H9 (cell line): ENCODE data around the gene AP3B2. TPM values are rescaled to one million over a fixed set of nuclear protein-coding genes. Genes with fewer than 3 reads are reported as not detected.

Experiments
- DNase-seq: peaks from one replicate; pipeline ENCODE4 v3.0.0-alpha.2; 2017
- H2AFZ ChIP-seq: one replicate; pipeline ENCODE4 v1.6.1; 2013; ENCODE audit warnings: mild to moderate bottlenecking, low read length, control low read depth, moderate library complexity
- H2AK5ac ChIP-seq: 2 replicates; pipeline ENCODE4 v1.6.1; 2013; ENCODE audit warnings: low read length, control low read depth, mixed read lengths; ENCODE audit not compliant: insufficient read length
- H2BK120ac ChIP-seq: one replicate; pipeline ENCODE4 v1.6.1; 2013; ENCODE audit warnings: low read depth, mild to moderate bottlenecking, low read length, control low read depth, inconsistent platforms; ENCODE audit not compliant: poor library complexity, severe bottlenecking
- H2BK12ac ChIP-seq: 2 replicates; pipeline ENCODE4 v1.6.1; 2013; ENCODE audit warnings: low read length, control low read depth, mixed read lengths, low read depth; ENCODE audit not compliant: insufficient read length
- H2BK15ac ChIP-seq: 2 replicates; pipeline ENCODE4 v1.6.1; 2013; ENCODE audit warnings: low read depth, low read length, control low read depth
- H2BK20ac ChIP-seq: one replicate; pipeline ENCODE4 v1.6.1; 2013; ENCODE audit warnings: low read depth, mild to moderate bottlenecking, low read length, control low read depth, inconsistent platforms; ENCODE audit not compliant: poor library complexity, severe bottlenecking
- H2BK5ac ChIP-seq: 2 replicates; pipeline ENCODE4 v1.6.1; 2013; ENCODE audit warnings: low read length, control low read depth, mixed read lengths; ENCODE audit not compliant: insufficient read length
- H3K14ac ChIP-seq: 2 replicates; pipeline ENCODE4 v1.6.1; 2013; ENCODE audit warnings: low read length, control low read depth; ENCODE audit not compliant: insufficient read depth
- H3K18ac ChIP-seq: 2 replicates; pipeline ENCODE4 v1.6.1; 2013; ENCODE audit warnings: low read depth, mild to moderate bottlenecking, mixed read lengths, low read length, control low read depth; ENCODE audit not compliant: insufficient read length
- H3K23ac ChIP-seq: 2 replicates; pipeline ENCODE4 v1.6.1; 2013; ENCODE audit warnings: low read length, control low read depth, mixed read lengths, low read depth; ENCODE audit not compliant: insufficient read length
- H3K23me2 ChIP-seq: 2 replicates; pipeline ENCODE4 v1.6.1; 2013; ENCODE audit warnings: low read depth, mild to moderate bottlenecking, mixed read lengths, low read length, control low read depth; ENCODE audit not compliant: insufficient read length, poor library complexity, severe bottlenecking
- H3K27ac ChIP-seq: 2 replicates; pipeline ENCODE4 v1.5.1; 2013; ENCODE audit warnings: low read length, control low read depth, mixed read lengths, low read depth; ENCODE audit not compliant: insufficient read length
- H3K27me3 ChIP-seq: 2 replicates; pipeline ENCODE4 v1.6.1; 2013; ENCODE audit warnings: low read length, control low read depth, inconsistent platforms; ENCODE audit not compliant: insufficient read depth
- H3K4ac ChIP-seq: 2 replicates; pipeline ENCODE4 v1.6.1; 2013; ENCODE audit warnings: low read depth, mild to moderate bottlenecking, control low read depth, inconsistent platforms, low read length, moderate library complexity
- H3K4me1 ChIP-seq: 2 replicates; pipeline ENCODE4 v1.6.1; 2013; ENCODE audit warnings: low read length, control low read depth, inconsistent platforms; ENCODE audit not compliant: insufficient read depth
- H3K4me2 ChIP-seq: 2 replicates; pipeline ENCODE4 v1.6.1; 2013; ENCODE audit warnings: low read length, control low read depth, mixed read lengths; ENCODE audit not compliant: insufficient read length, insufficient read depth
- H3K56ac ChIP-seq: 2 replicates; pipeline ENCODE4 v1.6.1; 2013; ENCODE audit warnings: low read depth, mild to moderate bottlenecking, mixed read lengths, low read length, control low read depth; ENCODE audit not compliant: insufficient read length
- H3K79me1 ChIP-seq: 2 replicates; pipeline ENCODE4 v1.6.1; 2013; ENCODE audit warnings: low read depth, mild to moderate bottlenecking, moderate library complexity, low read length, control low read depth, inconsistent platforms; ENCODE audit not compliant: insufficient read depth, poor library complexity, severe bottlenecking
- H3K79me2 ChIP-seq: 2 replicates; pipeline ENCODE4 v1.6.1; 2013; ENCODE audit warnings: low read length, control low read depth, inconsistent platforms; ENCODE audit not compliant: insufficient read depth
- H3K9ac ChIP-seq: 2 replicates; pipeline ENCODE4 v1.6.1; 2013; ENCODE audit warnings: low read length, control low read depth, mixed read lengths; ENCODE audit not compliant: insufficient read length; ENCODE audit errors: extremely low read depth
- H3K9me3 ChIP-seq: one replicate; pipeline ENCODE4 v1.6.1; 2013; ENCODE audit warnings: low read depth, low read length, inconsistent platforms; ENCODE audit not compliant: control insufficient read depth
- H3T11ph ChIP-seq: one replicate; pipeline ENCODE4 v1.6.1; 2013; ENCODE audit warnings: mild to moderate bottlenecking, low read length, control low read depth, inconsistent platforms
- H4K20me1 ChIP-seq: one replicate; pipeline ENCODE4 v1.6.1; 2013; ENCODE audit not compliant: control insufficient read depth, insufficient read length, insufficient read depth
- H4K5ac ChIP-seq: 2 replicates; pipeline ENCODE4 v1.6.1; 2013; ENCODE audit warnings: low read depth, mild to moderate bottlenecking, mixed read lengths, low read length, control low read depth; ENCODE audit not compliant: insufficient read length
- H4K8ac ChIP-seq: replicated peaks from 2 replicates; pipeline ENCODE4 v1.6.1; 2013; ENCODE audit warnings: low read length, control low read depth, mixed read lengths, low read depth; ENCODE audit not compliant: insufficient read length
- H4K91ac ChIP-seq: 2 replicates; pipeline ENCODE4 v1.6.1; 2013; ENCODE audit warnings: low read depth, mild to moderate bottlenecking, moderate library complexity, mixed read lengths, low read length, control low read depth; ENCODE audit not compliant: insufficient read length
- H3K27ac Mint-ChIP-seq, 3 experiments: 2 replicates in 2 of 3; 3 replicates in 1 of 3; pipeline ENCODE4 v1.8.0; 2020 to 2021; ENCODE audit warnings: mixed read lengths in 3 of 3, mild to moderate bottlenecking in 1 of 3, moderate library complexity in 1 of 3
- H3K27me3 Mint-ChIP-seq: 2 replicates; pipeline ENCODE4 v1.8.0; 2021; ENCODE audit warnings: low read depth, mild to moderate bottlenecking, moderate library complexity, mixed read lengths
- H3K36me3 Mint-ChIP-seq, 3 experiments: 2 replicates in 2 of 3; 3 replicates in 1 of 3; pipeline ENCODE4 v1.8.0; 2020 to 2021; ENCODE audit warnings: low read depth in 3 of 3, mixed read lengths in 3 of 3; ENCODE audit not compliant: insufficient read depth in 1 of 3
- H3K4me1 Mint-ChIP-seq, 2 experiments: 2 replicates each; pipeline ENCODE4 v1.8.0; 2020; ENCODE audit warnings: mixed read lengths in 2 of 2
- H3K4me3 Mint-ChIP-seq, 2 experiments: 2 replicates in 1 of 2; 3 replicates in 1 of 2; pipeline ENCODE4 v1.8.0; 2020 to 2021; ENCODE audit warnings: mild to moderate bottlenecking in 2 of 2, mixed read lengths in 2 of 2, moderate library complexity in 1 of 2
- H3K9me3 Mint-ChIP-seq, 2 experiments: 2 replicates in 1 of 2; 3 replicates in 1 of 2; pipeline ENCODE4 v1.8.0; 2020; ENCODE audit warnings: mild to moderate bottlenecking in 2 of 2, mixed read lengths in 2 of 2, moderate library complexity in 1 of 2
- WGBS: extraction: QIAGEN DNeasy Blood & Tissue Kit; methylation state at CpG from one replicate; pipeline ENCODE4 v1.1.7; 2013; ENCODE audit warnings: missing lambda C conversion rate, low lambda C conversion rate, mixed read lengths; ENCODE audit not compliant: insufficient read length; ENCODE audit errors: extremely low coverage; 5-methylcytosine and 5-hydroxymethylcytosine counted together
- total RNA-seq: library from RNA; stranded (reverse); gene quantifications from 2 replicates; pipeline ENCODE4 v1.2.1, GENCODE V29; 2021
- TF ChIP-seq, protein P1 (sequence below): fragments of 200-600 bp; sonication (generic); conservative IDR thresholded peaks from 3 replicates; pipeline ENCODE4 v1.8.0; 2021; ENCODE audit warnings: antibody characterized with exemption, mild to moderate bottlenecking

Gene AP3B2
- total RNA-seq, 1 experiment from 2014 or later, result 10.6 TPM

DNA sequence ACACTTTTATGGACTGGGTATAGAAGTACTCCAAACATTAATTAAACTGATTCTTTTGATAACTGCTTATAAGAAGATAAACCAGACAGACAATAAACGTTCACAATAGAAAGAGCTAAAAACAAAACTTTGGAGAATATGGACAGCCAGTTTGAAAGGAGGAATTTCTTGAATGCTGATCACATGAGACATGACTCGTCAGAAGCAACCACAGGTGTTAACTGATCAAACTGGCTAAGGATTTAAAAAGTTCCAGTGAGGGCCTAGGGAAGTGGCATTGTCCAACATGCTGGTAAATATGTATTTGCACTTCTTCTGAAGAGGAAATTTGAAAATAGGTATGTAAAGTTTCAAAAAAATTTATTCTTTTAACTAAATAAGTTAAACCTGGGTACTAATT is 29.4 kb upstream of the AP3B2 start:
- Mint-ChIP-seq H3K9me3 (no peaks in the 10 kb centered on the region), H3K4me1 (no peaks in the 10 kb centered on the region; a peak in 1 of 4 replicates), H3K4me3 (no peak overlapping the region), H3K27ac (no peak overlapping the region), H3K36me3 (peaks cover 0 to 4% (median 0%) of the 10 kb centered on the region in 3 experiments; a peak in 1 of 7 replicates), H3K27me3 (no peaks in the 10 kb centered on the region)
- H3K79me2 ChIP-seq, result no peaks in the 10 kb centered on the region
- H3K56ac ChIP-seq, result no peak overlapping the region
- H3K9me3 ChIP-seq, result no peaks in the 10 kb centered on the region
- no peak overlapping the region for H2BK20ac ChIP-seq
- no peak overlapping the region for H2BK15ac ChIP-seq
- no peaks in the 10 kb centered on the region for H3K4me1 ChIP-seq
- H2BK12ac ChIP-seq, result no peak overlapping the region
- no peak overlapping the region for H3K18ac ChIP-seq
- no peak overlapping the region for H3K4me2 ChIP-seq
- H2BK120ac ChIP-seq, result no peak overlapping the region
- no peak overlapping the region for H3K27ac ChIP-seq
- no peak overlapping the region for H3K23ac ChIP-seq
- no peak overlapping the region for H2BK5ac ChIP-seq
- no peak overlapping the region for H4K5ac ChIP-seq
- no peak overlapping the region for H2AFZ ChIP-seq
- no peak overlapping the region for H4K8ac ChIP-seq
- no peaks in the 10 kb centered on the region for H3K23me2 ChIP-seq
- no peak overlapping the region for H3K9ac ChIP-seq
- H4K91ac ChIP-seq, result no peak overlapping the region
- WGBS, result no CpG with 5 or more reads among the region's 2 CpGs
- no peak overlapping the region for H2AK5ac ChIP-seq
- H4K20me1 ChIP-seq, result no peaks in the 10 kb centered on the region
- no peak overlapping the region for H3K14ac ChIP-seq
- no peak for DNase-seq
- H3K27me3 ChIP-seq, result no peaks in the 10 kb centered on the region
- H3T11ph ChIP-seq, result no peak overlapping the region
- TF ChIP-seq, protein P1, sequence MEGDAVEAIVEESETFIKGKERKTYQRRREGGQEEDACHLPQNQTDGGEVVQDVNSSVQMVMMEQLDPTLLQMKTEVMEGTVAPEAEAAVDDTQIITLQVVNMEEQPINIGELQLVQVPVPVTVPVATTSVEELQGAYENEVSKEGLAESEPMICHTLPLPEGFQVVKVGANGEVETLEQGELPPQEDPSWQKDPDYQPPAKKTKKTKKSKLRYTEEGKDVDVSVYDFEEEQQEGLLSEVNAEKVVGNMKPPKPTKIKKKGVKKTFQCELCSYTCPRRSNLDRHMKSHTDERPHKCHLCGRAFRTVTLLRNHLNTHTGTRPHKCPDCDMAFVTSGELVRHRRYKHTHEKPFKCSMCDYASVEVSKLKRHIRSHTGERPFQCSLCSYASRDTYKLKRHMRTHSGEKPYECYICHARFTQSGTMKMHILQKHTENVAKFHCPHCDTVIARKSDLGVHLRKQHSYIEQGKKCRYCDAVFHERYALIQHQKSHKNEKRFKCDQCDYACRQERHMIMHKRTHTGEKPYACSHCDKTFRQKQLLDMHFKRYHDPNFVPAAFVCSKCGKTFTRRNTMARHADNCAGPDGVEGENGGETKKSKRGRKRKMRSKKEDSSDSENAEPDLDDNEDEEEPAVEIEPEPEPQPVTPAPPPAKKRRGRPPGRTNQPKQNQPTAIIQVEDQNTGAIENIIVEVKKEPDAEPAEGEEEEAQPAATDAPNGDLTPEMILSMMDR, result no peak
- no peaks in the 10 kb centered on the region for H3K79me1 ChIP-seq
- H3K4ac ChIP-seq, result no peak overlapping the region
